Tibial nerve (tissue), 4 donors: ENCODE data around the gene LAMB3. TPM values are rescaled to one million over a fixed set of nuclear protein-coding genes. Genes with fewer than 3 reads are reported as not detected.

Experiments used
- DNase-seq, 2 donors: peaks; one replicate each; pipeline ENCODE4 v3.0.0-alpha.2; 2019; ENCODE audit warnings: low spot score in 2 of 2
- H3K27ac ChIP-seq, 4 donors: fragments of 200-600 bp; sonication (generic) in 3 of 4; one replicate each; pipeline ENCODE4 v1.5.1; 2017 to 2019; ENCODE audit warnings: mild to moderate bottlenecking in 1 of 4
- H3K27me3 ChIP-seq, 2 donors: fragments of 200-600 bp; sonication (generic) in 1 of 2; one replicate each; pipeline versions ENCODE4 v1.5.1 to v1.6.0; 2017 to 2019
- H3K36me3 ChIP-seq, 3 donors: fragments of 200-600 bp; sonication (generic); one replicate each; pipeline ENCODE4 v1.5.1; 2018 to 2019
- H3K4me1 ChIP-seq, 4 donors: fragments of 200-600 bp; sonication (generic) in 3 of 4; one replicate each; pipeline ENCODE4 v1.5.1; 2017 to 2019
- H3K4me3 ChIP-seq, 4 donors: fragments of 200-600 bp; sonication (generic) in 3 of 4; one replicate each; pipeline ENCODE4 v1.5.1; 2017 to 2019; ENCODE audit warnings: mild to moderate bottlenecking in 1 of 4, moderate library complexity in 1 of 4
- H3K9me3 ChIP-seq, 4 donors: fragments of 200-600 bp; sonication (generic) in 3 of 4; one replicate each; pipeline ENCODE4 v1.5.1; 2017 to 2019
- CTCF ChIP-seq, 5 experiments: fragments of 200-600 bp in 3 of 5; fragments of 450-650 bp in 2 of 5; sonication (generic) in 3 of 5; IDR thresholded peaks; one replicate each; pipeline ENCODE4 v1.5.1; 2016 to 2019; ENCODE audit warnings: antibody characterized with exemption in 5 of 5, mild to moderate bottlenecking in 3 of 5, moderate library complexity in 2 of 5
- EP300 ChIP-seq, 2 donors: sonication (generic); formaldehyde crosslinking; IDR thresholded peaks; one replicate each; pipeline ENCODE4 v1.6.1; 2017; ENCODE audit warnings: antibody characterized with exemption in 2 of 2, mild to moderate bottlenecking in 1 of 2
- POLR2A ChIP-seq, 2 donors: fragments of 450-650 bp; IDR thresholded peaks; one replicate each; pipeline ENCODE4 v1.6.1; 2017; ENCODE audit warnings: antibody characterized with exemption in 2 of 2, mild to moderate bottlenecking in 2 of 2, moderate library complexity in 2 of 2
- WGBS, 2 donors: methylation state at CpG; one replicate each; pipeline ENCODE4 v1.1.5; 2018; 5-methylcytosine and 5-hydroxymethylcytosine counted together
- total RNA-seq, 4 donors: library from RNA; depleted of rRNA; stranded (reverse); fragments of >200 nt; gene quantifications; one replicate each; pipeline ENCODE4 v1.1.0, GENCODE V29; 2016

LAMB3 gene
- total RNA-seq, 4 donors from 2014 or later = 2.5 to 22.8 (median 4.2) TPM

- TF ChIP-seq POLR2A (IDR thresholded peaks at IDR 0.05) = no peak
- TF ChIP-seq EP300 (IDR thresholded peaks at IDR 0.05) = no peak
- TF ChIP-seq CTCF (IDR thresholded peaks at IDR 0.05) = no peak
- no peaks in the 10 kb centered on the region for H3K27me3 ChIP-seq
- DNase-seq = no peak
- H3K4me1 ChIP-seq = peaks cover 0 to 7% (median 3%) of the 10 kb centered on the region in 4 donors
- H3K4me3 ChIP-seq = no peak overlapping the region
- WGBS, 2 donors = 55 to 59% methylated on average over 4 of the region's 4 CpGs
- H3K27ac ChIP-seq = no peak overlapping the region
- H3K36me3 ChIP-seq = no peaks in the 10 kb centered on the region
- no peaks in the 10 kb centered on the region for H3K9me3 ChIP-seq
These were observed 30.9 kb downstream of the LAMB3 start for GRCh38 chr1:209621286-209621685.

- no peaks in the 10 kb centered on the region for H3K9me3 ChIP-seq
- 72 to 78% methylated on average over 3 of the region's 3 CpGs for WGBS, 2 donors
- TF ChIP-seq CTCF (IDR thresholded peaks at IDR 0.05) (no peak), POLR2A (IDR thresholded peaks at IDR 0.05) (no peak), EP300 (IDR thresholded peaks at IDR 0.05) (no peak)
- no peaks in the 10 kb centered on the region for H3K36me3 ChIP-seq
- no peak overlapping the region for H3K27ac ChIP-seq
- no peak for DNase-seq
- peaks cover 0 to 6% (median 0%) of the 10 kb centered on the region in 4 donors for H3K4me1 ChIP-seq
- no peak overlapping the region for H3K4me3 ChIP-seq
- H3K27me3 ChIP-seq = no peaks in the 10 kb centered on the region
These were observed 31.7 kb downstream of the LAMB3 start for GRCh38 chr1:209620487-209620884.

- no peaks in the 10 kb centered on the region for H3K9me3 ChIP-seq
- no peak for DNase-seq
- no peak for TF ChIP-seq CTCF (IDR thresholded peaks at IDR 0.05)
- no peak for TF ChIP-seq POLR2A (IDR thresholded peaks at IDR 0.05)
- TF ChIP-seq EP300 (IDR thresholded peaks at IDR 0.05) = no peak
- peaks cover 0 to 6% (median 0%) of the 10 kb centered on the region in 4 donors for H3K4me1 ChIP-seq
- H3K36me3 ChIP-seq = no peaks in the 10 kb centered on the region
- no peak overlapping the region for H3K4me3 ChIP-seq
- WGBS, 2 donors = 88 to 91% methylated on average over 7 of the region's 7 CpGs
- H3K27me3 ChIP-seq = no peaks in the 10 kb centered on the region
- H3K27ac ChIP-seq = no peak overlapping the region
These were observed 32.3 kb downstream of the LAMB3 start for GRCh38 chr1:209619696-209620486.

- DNase-seq = no peak
- Histone ChIP-seq H3K27ac (no peak overlapping the region), H3K36me3 (no peaks in the 10 kb centered on the region), H3K27me3 (no peaks in the 10 kb centered on the region), H3K4me1 (peaks cover 0 to 6% (median 0%) of the 10 kb centered on the region in 4 donors), H3K4me3 (no peak overlapping the region), H3K9me3 (no peaks in the 10 kb centered on the region)
- WGBS, 2 donors = 67 to 72% methylated on average over 4 to 6 of the region's 6 CpGs
- no peak for TF ChIP-seq EP300 (IDR thresholded peaks at IDR 0.05)
- TF ChIP-seq CTCF (IDR thresholded peaks at IDR 0.05) = no peak
- TF ChIP-seq POLR2A (IDR thresholded peaks at IDR 0.05) = no peak
These were observed 33.3 kb downstream of the LAMB3 start for GRCh38 chr1:209618756-209619420.

- Histone ChIP-seq H3K27me3 (no peaks in the 10 kb centered on the region), H3K9me3 (no peaks in the 10 kb centered on the region), H3K36me3 (no peaks in the 10 kb centered on the region), H3K4me1 (peaks cover 0 to 6% (median 0%) of the 10 kb centered on the region in 4 donors), H3K4me3 (no peak overlapping the region), H3K27ac (no peak overlapping the region)
- 88 to 93% methylated on average over 7 to 11 of the region's 11 CpGs for WGBS, 2 donors
- no peak for TF ChIP-seq POLR2A (IDR thresholded peaks at IDR 0.05)
- no peak for TF ChIP-seq CTCF (IDR thresholded peaks at IDR 0.05)
- no peak for TF ChIP-seq EP300 (IDR thresholded peaks at IDR 0.05)
- DNase-seq = no peak
These were observed 33.9 kb downstream of the LAMB3 start for GRCh38 chr1:209618291-209618690.
